Hepatocyte (in vitro differentiated cells): ENCODE results near the gene CMTM3. TPM values are rescaled to one million over a fixed set of nuclear protein-coding genes. Genes with fewer than 3 reads are reported as not detected.

ENCODE experiments used
- DNase-seq: peaks from one replicate; pipeline ENCODE4 v3.0.0-alpha.2; 2016; ENCODE audit warnings: low spot score
- H2AFZ ChIP-seq: fragments of 200-600 bp; sonication (generic); 2 replicates; pipeline ENCODE4 v1.6.0; 2016; ENCODE audit warnings: antibody characterized with exemption, mild to moderate bottlenecking
- H3K27ac ChIP-seq: fragments of 200-600 bp; sonication (generic); 2 replicates; pipeline ENCODE4 v1.5.1; 2016; ENCODE audit warnings: mild to moderate bottlenecking
- H3K27me3 ChIP-seq: fragments of 200-600 bp; sonication (generic); 2 replicates; pipeline ENCODE4 v1.6.1; 2016
- H3K36me3 ChIP-seq: fragments of 200-600 bp; sonication (generic); replicated peaks from 2 replicates; pipeline ENCODE4 v1.5.1; 2016; ENCODE audit warnings: low read depth; ENCODE audit not compliant: insufficient read depth
- H3K4me1 ChIP-seq: fragments of 200-600 bp; sonication (generic); 2 replicates; pipeline ENCODE4 v1.5.1; 2016; ENCODE audit warnings: mild to moderate bottlenecking, moderate library complexity; ENCODE audit not compliant: insufficient read depth
- H3K4me2 ChIP-seq: fragments of 200-600 bp; sonication (generic); 2 replicates; pipeline ENCODE4 v1.6.0; 2016
- H3K4me3 ChIP-seq: fragments of 200-600 bp; sonication (generic); 2 replicates; pipeline ENCODE4 v1.5.1; 2016; ENCODE audit warnings: mild to moderate bottlenecking
- H3K79me2 ChIP-seq: fragments of 200-600 bp; sonication (generic); 2 replicates; pipeline ENCODE4 v1.6.0; 2017; ENCODE audit warnings: mild to moderate bottlenecking
- H3K9me2 ChIP-seq: fragments of 200-600 bp; sonication (generic); replicated peaks from 2 replicates; pipeline ENCODE4 v1.6.0; 2017; ENCODE audit warnings: mild to moderate bottlenecking; ENCODE audit not compliant: insufficient read depth
- H3K9me3 ChIP-seq: fragments of 200-600 bp; sonication (generic); 2 replicates; pipeline ENCODE4 v1.5.1; 2016; ENCODE audit warnings: low read depth, mild to moderate bottlenecking
- H4K20me1 ChIP-seq: fragments of 200-600 bp; sonication (generic); 2 replicates; pipeline ENCODE4 v1.6.0; 2016; ENCODE audit warnings: mild to moderate bottlenecking; ENCODE audit not compliant: insufficient read depth, poor library complexity, severe bottlenecking
- EZH2 ChIP-seq: fragments of 200-600 bp; sonication (generic); IDR thresholded peaks from 2 replicates; pipeline ENCODE4 v1.6.1; 2016; ENCODE audit warnings: antibody characterized with exemption, mild to moderate bottlenecking, borderline replicate concordance
- EZH2phosphoT487 ChIP-seq: fragments of 200-600 bp; sonication (generic); IDR thresholded peaks from one replicate; pipeline ENCODE4 v1.6.1; 2018; ENCODE audit warnings: antibody characterized with exemption, mild to moderate bottlenecking, low read depth, moderate library complexity; ENCODE audit not compliant: unreplicated experiment, severe bottlenecking
- WGBS: methylation state at CpG from one replicate; pipeline ENCODE4 v1.1.6; 2016; ENCODE audit warnings: low lambda C conversion rate; ENCODE audit errors: missing lambda C conversion rate; 5-methylcytosine and 5-hydroxymethylcytosine counted together
- polyA plus RNA-seq: library from polyadenylated mRNA; unstranded; fragments of >200 nt; fragmentation: Nextera tagmentation; extraction: Ambion mirVana; gene quantifications from 2 replicates; pipeline ENCODE4 v1.2.1, GENCODE V29; 2016
- total RNA-seq: library from RNA; depleted of rRNA; stranded (reverse); fragments of >200 nt; gene quantifications from 2 replicates; pipeline ENCODE4 v1.2.3, GENCODE V29; 2014
- TF ChIP-seq, protein P1 (sequence below): fragments of 200-600 bp; sonication (generic); IDR thresholded peaks from 2 replicates; pipeline ENCODE4 v1.5.1; 2016; ENCODE audit warnings: antibody characterized with exemption, mild to moderate bottlenecking; ENCODE audit not compliant: poor library complexity

Gene CMTM3
- total and polyA plus RNA-seq, 2 experiments from 2014 or later: 32.5 to 55.1 TPM

DNA sequence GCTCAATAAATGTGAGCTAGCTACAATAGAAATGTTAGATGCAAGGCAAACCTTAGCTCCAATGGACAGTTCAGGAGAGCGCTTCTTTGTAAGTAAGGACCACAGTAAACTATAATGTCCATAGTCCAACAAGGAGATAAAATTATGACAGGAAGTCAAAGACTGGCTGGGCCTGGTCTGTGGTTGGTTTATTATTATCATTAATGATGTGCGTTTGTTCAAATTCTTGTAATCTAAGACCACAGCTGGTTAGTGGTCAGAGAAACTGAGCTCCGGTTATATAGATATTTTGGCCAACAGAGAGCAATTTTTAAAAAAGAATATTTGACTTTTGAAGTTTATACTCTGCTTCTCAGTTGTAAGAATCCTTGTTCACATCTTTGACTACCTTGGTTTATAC, 30.0 kb upstream of the CMTM3 start:
- no peaks in the 10 kb centered on the region for H3K36me3 ChIP-seq
- H3K9me3 ChIP-seq: no peaks in the 10 kb centered on the region
- TF ChIP-seq EZH2phosphoT487: no peak
- TF ChIP-seq, protein P1, sequence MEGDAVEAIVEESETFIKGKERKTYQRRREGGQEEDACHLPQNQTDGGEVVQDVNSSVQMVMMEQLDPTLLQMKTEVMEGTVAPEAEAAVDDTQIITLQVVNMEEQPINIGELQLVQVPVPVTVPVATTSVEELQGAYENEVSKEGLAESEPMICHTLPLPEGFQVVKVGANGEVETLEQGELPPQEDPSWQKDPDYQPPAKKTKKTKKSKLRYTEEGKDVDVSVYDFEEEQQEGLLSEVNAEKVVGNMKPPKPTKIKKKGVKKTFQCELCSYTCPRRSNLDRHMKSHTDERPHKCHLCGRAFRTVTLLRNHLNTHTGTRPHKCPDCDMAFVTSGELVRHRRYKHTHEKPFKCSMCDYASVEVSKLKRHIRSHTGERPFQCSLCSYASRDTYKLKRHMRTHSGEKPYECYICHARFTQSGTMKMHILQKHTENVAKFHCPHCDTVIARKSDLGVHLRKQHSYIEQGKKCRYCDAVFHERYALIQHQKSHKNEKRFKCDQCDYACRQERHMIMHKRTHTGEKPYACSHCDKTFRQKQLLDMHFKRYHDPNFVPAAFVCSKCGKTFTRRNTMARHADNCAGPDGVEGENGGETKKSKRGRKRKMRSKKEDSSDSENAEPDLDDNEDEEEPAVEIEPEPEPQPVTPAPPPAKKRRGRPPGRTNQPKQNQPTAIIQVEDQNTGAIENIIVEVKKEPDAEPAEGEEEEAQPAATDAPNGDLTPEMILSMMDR: no peak
- no peak for TF ChIP-seq EZH2
- no peak overlapping the region for H3K27ac ChIP-seq
- H3K79me2 ChIP-seq: no peaks in the 10 kb centered on the region
- H3K4me1 ChIP-seq: peaks cover 5% of the 10 kb centered on the region
- WGBS: 87% methylated on average over 3 of the region's 3 CpGs
- H2AFZ ChIP-seq: no peak overlapping the region
- no peaks in the 10 kb centered on the region for H4K20me1 ChIP-seq
- H3K9me2 ChIP-seq: no peaks in the 10 kb centered on the region
- no peak overlapping the region for H3K4me2 ChIP-seq
- no peak for DNase-seq
- no peak overlapping the region for H3K4me3 ChIP-seq
- H3K27me3 ChIP-seq: peaks cover 22% of the 10 kb centered on the region

DNA sequence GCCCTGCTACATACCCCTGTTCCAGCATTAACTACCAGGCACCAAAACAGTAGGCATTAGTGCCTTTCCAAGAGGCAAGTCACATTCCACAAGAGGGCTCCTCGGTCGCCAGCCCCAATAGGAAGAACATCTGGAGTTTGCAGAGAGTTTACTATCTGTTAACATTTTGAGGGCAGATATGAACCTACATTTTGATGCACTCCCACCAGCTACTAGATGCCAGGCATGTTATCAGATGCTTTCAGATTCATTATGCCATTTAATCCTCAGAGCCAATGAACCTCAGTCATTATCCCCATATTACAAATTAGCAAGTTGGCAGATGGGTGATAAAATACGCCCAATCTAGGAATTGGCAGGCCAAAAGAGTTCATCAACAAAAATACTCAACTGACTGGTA, 29.4 kb upstream of the CMTM3 start:
- H3K27me3 ChIP-seq: peaks cover 23% of the 10 kb centered on the region
- WGBS: 88% methylated on average over 3 of the region's 3 CpGs
- no peaks in the 10 kb centered on the region for H3K36me3 ChIP-seq

DNA sequence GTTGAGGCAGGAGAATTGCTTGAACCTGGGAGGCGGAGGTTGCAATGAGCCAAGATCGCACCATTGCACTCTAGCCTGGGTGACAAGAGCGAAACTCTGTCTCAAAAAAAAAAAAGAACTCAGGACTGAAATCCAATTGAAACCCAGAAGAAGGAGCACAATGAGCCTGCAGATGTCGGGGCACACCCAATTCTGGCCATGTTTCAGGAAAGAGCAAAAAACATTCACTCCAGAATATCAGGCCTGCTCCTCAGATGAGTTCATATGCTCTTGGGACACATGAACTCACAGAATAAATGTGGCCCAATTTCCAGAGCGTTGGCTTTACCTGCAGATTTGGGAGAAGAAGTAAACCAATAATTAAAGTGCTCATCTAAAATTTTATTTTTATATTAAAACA, 28.2 kb upstream of the CMTM3 start:
- H4K20me1 ChIP-seq: no peaks in the 10 kb centered on the region
- no peaks in the 10 kb centered on the region for H3K4me1 ChIP-seq
- 95% methylated on average over 5 of the region's 5 CpGs for WGBS
- no peak overlapping the region for H2AFZ ChIP-seq
- H3K9me3 ChIP-seq: no peaks in the 10 kb centered on the region
- no peaks in the 10 kb centered on the region for H3K79me2 ChIP-seq
- H3K27ac ChIP-seq: no peak overlapping the region
- peaks cover 23% of the 10 kb centered on the region for H3K27me3 ChIP-seq
- H3K4me3 ChIP-seq: no peak overlapping the region
- DNase-seq: no peak
- no peaks in the 10 kb centered on the region for H3K36me3 ChIP-seq
- TF ChIP-seq, protein P1: no peak
- TF ChIP-seq EZH2 (no peak), EZH2phosphoT487 (no peak)
- H3K9me2 ChIP-seq: no peaks in the 10 kb centered on the region
- H3K4me2 ChIP-seq: no peak overlapping the region

More for the DNA sequence above, 29.4 kb upstream of the CMTM3 start:
- Histone ChIP-seq H3K9me2 (no peaks in the 10 kb centered on the region), H3K27ac (no peak overlapping the region), H3K4me3 (no peak overlapping the region), H3K9me3 (no peaks in the 10 kb centered on the region), H3K4me2 (no peak overlapping the region), H3K4me1 (peaks cover 1% of the 10 kb centered on the region), H2AFZ (no peak overlapping the region), H3K79me2 (no peaks in the 10 kb centered on the region), H4K20me1 (no peaks in the 10 kb centered on the region)
- no peak for DNase-seq
- TF ChIP-seq, protein P1: no peak
- TF ChIP-seq EZH2phosphoT487: no peak
- no peak for TF ChIP-seq EZH2
